HEK293 (cell line): ENCODE results near the gene NISCH.

Experiments used
- CTCF ChIA-PET: fragments of 350-600 bp; formaldehyde crosslinking; extraction: SDS; loops from one replicate; lab custom pipeline; 2021; ENCODE audit warnings: antibody characterized with exemption; lab: Yijun Ruan, JAX
- POLR2A ChIA-PET: fragments of 300-600 bp; formaldehyde crosslinking; extraction: SDS; loops from one replicate; lab custom pipeline; 2020; ENCODE audit warnings: antibody characterized with exemption, inconsistent platforms; lab: Yijun Ruan, JAX
- H3K27ac ChIP-seq: fragments of 200-500 bp; sonication (Bioruptor generic); 2 replicates; pipeline ENCODE4 v1.5.1; 2014; ENCODE audit warnings: low read depth, low read length, control low read depth, inconsistent platforms; ENCODE audit errors: extremely low read depth
- H3K36me3 ChIP-seq, 2 experiments: fragments of 200-500 bp in 1 of 2; sonication (Bioruptor generic) in 1 of 2; 1 replicate in 1 of 2; 2 replicates in 1 of 2; pipeline ENCODE4 v1.5.1; 2014 to 2017; ENCODE audit warnings: inconsistent platforms in 2 of 2, low read length in 2 of 2; ENCODE audit not compliant: control insufficient read depth in 2 of 2, insufficient read depth in 1 of 2
- H3K4me1 ChIP-seq: fragments of 200-500 bp; sonication (Bioruptor generic); 2 replicates; pipeline ENCODE4 v1.5.1; 2014; ENCODE audit warnings: mild to moderate bottlenecking, low read length, inconsistent platforms; ENCODE audit not compliant: control insufficient read depth, insufficient read depth
- H3K4me3 ChIP-seq: 2 replicates; pipeline ENCODE4 v1.5.1; 2011; ENCODE audit warnings: low read depth, mild to moderate bottlenecking, control low read depth, low read length, moderate library complexity
- H3K9me3 ChIP-seq: fragments of 200-500 bp; sonication (Bioruptor generic); 2 replicates; pipeline ENCODE4 v1.5.1; 2014; ENCODE audit warnings: low read depth, low read length, inconsistent platforms; ENCODE audit not compliant: control insufficient read depth, insufficient read depth
- GLI4 ChIP-seq: fragments of 450-650 bp; formaldehyde crosslinking; IDR thresholded peaks from 2 replicates; pipeline ENCODE4 v1.5.1; 2016; ENCODE audit warnings: missing biosample characterization, missing genetic modification characterization
- OSR2 ChIP-seq: fragments of 450-650 bp; formaldehyde crosslinking; IDR thresholded peaks from 2 replicates; pipeline ENCODE4 v1.5.1; 2016; ENCODE audit warnings: missing biosample characterization, missing genetic modification characterization
- PRDM1 ChIP-seq: fragments of 450-650 bp; formaldehyde crosslinking; IDR thresholded peaks from 2 replicates; pipeline ENCODE4; 2016; ENCODE audit warnings: missing biosample characterization, missing genetic modification characterization
- PRDM10 ChIP-seq: fragments of 450-650 bp; formaldehyde crosslinking; IDR thresholded peaks from 2 replicates; pipeline ENCODE4 v1.5.1; 2016; ENCODE audit warnings: missing biosample characterization, missing genetic modification characterization
- PRDM6 ChIP-seq: fragments of 450-650 bp; formaldehyde crosslinking; IDR thresholded peaks from 2 replicates; pipeline ENCODE4 v1.5.1; 2017; ENCODE audit warnings: missing biosample characterization, missing genetic modification characterization
- REST ChIP-seq: fragments of 450-650 bp; formaldehyde crosslinking; IDR thresholded peaks from 2 replicates; pipeline ENCODE4 v1.5.1; 2016; ENCODE audit warnings: missing biosample characterization, missing genetic modification characterization
- SCRT1 ChIP-seq: fragments of 450-650 bp; formaldehyde crosslinking; IDR thresholded peaks from 2 replicates; pipeline ENCODE4 v1.5.1; 2016; ENCODE audit warnings: missing biosample characterization, missing genetic modification characterization, borderline replicate concordance
- WT1 ChIP-seq: fragments of 450-650 bp; formaldehyde crosslinking; IDR thresholded peaks from 2 replicates; pipeline ENCODE4 v1.5.1; 2016; ENCODE audit warnings: missing biosample characterization, missing genetic modification characterization
- ZFHX2 ChIP-seq: fragments of 450-650 bp; formaldehyde crosslinking; conservative IDR thresholded peaks from 2 replicates; pipeline ENCODE4 v1.5.1; 2016; ENCODE audit warnings: missing biosample characterization, missing genetic modification characterization
- ZNF174 ChIP-seq: fragments of 450-650 bp; formaldehyde crosslinking; IDR thresholded peaks from 2 replicates; pipeline ENCODE4 v1.5.0; 2017; ENCODE audit warnings: missing biosample characterization, mild to moderate bottlenecking, missing genetic modification characterization
- ZNF175 ChIP-seq: fragments of 450-650 bp; formaldehyde crosslinking; IDR thresholded peaks from 2 replicates; pipeline ENCODE4 v1.5.1; 2016; ENCODE audit warnings: missing biosample characterization, missing genetic modification characterization
- ZNF211 ChIP-seq: fragments of 450-650 bp; formaldehyde crosslinking; IDR thresholded peaks from 2 replicates; pipeline ENCODE4 v1.5.1; 2016; ENCODE audit warnings: low read depth, missing biosample characterization, missing genetic modification characterization
- ZNF302 ChIP-seq: fragments of 450-650 bp; formaldehyde crosslinking; IDR thresholded peaks from 2 replicates; pipeline ENCODE4 v1.5.1; 2016; ENCODE audit warnings: missing biosample characterization, missing genetic modification characterization, low read depth
- ZNF311 ChIP-seq: fragments of 450-650 bp; formaldehyde crosslinking; IDR thresholded peaks from 2 replicates; pipeline ENCODE4 v1.5.1; 2017; ENCODE audit warnings: missing biosample characterization, missing genetic modification characterization, borderline replicate concordance
- ZNF324 ChIP-seq: fragments of 450-650 bp; formaldehyde crosslinking; IDR thresholded peaks from 2 replicates; pipeline ENCODE4 v1.5.1; 2016; ENCODE audit warnings: missing biosample characterization, missing genetic modification characterization
- ZNF76 ChIP-seq: fragments of 450-650 bp; formaldehyde crosslinking; IDR thresholded peaks from 2 replicates; pipeline ENCODE4; 2016; ENCODE audit warnings: low read depth, missing biosample characterization, missing genetic modification characterization, borderline replicate concordance
- ZSCAN5A ChIP-seq: fragments of 450-650 bp; formaldehyde crosslinking; IDR thresholded peaks from 2 replicates; pipeline ENCODE4 v1.5.1; 2016; ENCODE audit warnings: missing biosample characterization, missing genetic modification characterization
- TF ChIP-seq, protein P1 (sequence below): fragments of 450-650 bp; formaldehyde crosslinking; IDR thresholded peaks from 2 replicates; pipeline ENCODE4 v1.5.1; 2017; ENCODE audit warnings: missing biosample characterization, missing genetic modification characterization

Gene NISCH

GRCh38 chr3:52452126-52452525, 3.3 kb upstream of the NISCH start:
- no peak overlapping the region for H3K4me3 ChIP-seq
- CTCF ChIA-PET = no interaction called here
- H3K36me3 ChIP-seq = peaks cover 0 to 5% of the 10 kb centered on the region in 2 experiments; a peak in 1 of 3 replicates
- peaks cover 2% of the 10 kb centered on the region; the same call in 1 of the 2 replicates for H3K4me1 ChIP-seq
- no peaks in the 10 kb centered on the region for H3K9me3 ChIP-seq
- no peak overlapping the region for H3K27ac ChIP-seq
- POLR2A ChIA-PET = no interaction called here
- TF ChIP-seq PRDM6 (tag by site-specific recombination) (no peak), OSR2 (tag by site-specific recombination) (no peak), REST (tag by site-specific recombination) (no peak), PRDM10 (tag by site-specific recombination) (no peak)

- H3K36me3 ChIP-seq = peaks cover 0 to 11% of the 10 kb centered on the region in 2 experiments; a peak in 1 of 3 replicates
- ChIA-PET CTCF (no interaction called here), POLR2A (no interaction called here)
- no peak overlapping the region for H3K4me3 ChIP-seq
- no peak overlapping the region for H3K27ac ChIP-seq
- no peaks in the 10 kb centered on the region for H3K9me3 ChIP-seq
- H3K4me1 ChIP-seq = peaks cover 2% of the 10 kb centered on the region; the same call in 1 of the 2 replicates
- no peak for TF ChIP-seq ZNF324 (tag by site-specific recombination)
- no peak for TF ChIP-seq ZNF76 (tag by site-specific recombination)
- no peak for TF ChIP-seq ZNF311 (tag by site-specific recombination)
- no peak for TF ChIP-seq ZNF211 (tag by site-specific recombination)
- peak; percentile 53 for TF ChIP-seq ZFHX2 (tag by site-specific recombination)
- no peak for TF ChIP-seq GLI4
- TF ChIP-seq PRDM10 (tag by site-specific recombination) = no peak
- TF ChIP-seq ZNF302 (tag by site-specific recombination) = no peak
- no peak for TF ChIP-seq ZNF174 (tag by site-specific recombination)
- TF ChIP-seq SCRT1 (tag by site-specific recombination) = 0 out of 2 replicates have a peak, but pooled peaks have one; percentile 4
- TF ChIP-seq, protein P1, sequence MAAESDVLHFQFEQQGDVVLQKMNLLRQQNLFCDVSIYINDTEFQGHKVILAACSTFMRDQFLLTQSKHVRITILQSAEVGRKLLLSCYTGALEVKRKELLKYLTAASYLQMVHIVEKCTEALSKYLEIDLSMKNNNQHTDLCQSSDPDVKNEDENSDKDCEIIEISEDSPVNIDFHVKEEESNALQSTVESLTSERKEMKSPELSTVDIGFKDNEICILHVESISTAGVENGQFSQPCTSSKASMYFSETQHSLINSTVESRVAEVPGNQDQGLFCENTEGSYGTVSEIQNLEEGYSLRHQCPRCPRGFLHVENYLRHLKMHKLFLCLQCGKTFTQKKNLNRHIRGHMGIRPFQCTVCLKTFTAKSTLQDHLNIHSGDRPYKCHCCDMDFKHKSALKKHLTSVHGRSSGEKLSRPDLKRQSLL (tag by site-specific recombination) = no peak
- TF ChIP-seq PRDM1 (tag by site-specific recombination) = no peak
- TF ChIP-seq WT1 = no peak
- no peak for TF ChIP-seq ZNF175 (tag by site-specific recombination)
- no peak for TF ChIP-seq ZSCAN5A (tag by site-specific recombination)
Measured at GRCh38 chr3:52452570-52453221, 2.7 kb upstream of the NISCH start.
